HG03432 (cell line): ENCODE results near the gene CLEC14A.

ENCODE experiments used
- ATAC-seq: cut with Tn5 transposase; IDR thresholded peaks from one replicate; pipeline ENCODE4 v1.9.1; 2021; ENCODE audit warnings: mild to moderate bottlenecking, moderate library complexity; ENCODE audit not compliant: unreplicated experiment

Gene CLEC14A

GRCh38 chr14:38255673-38256532, at the start of gene CLEC14A:
Gene CLEC14A (minus strand): TSS chr14:38256093. CDS start chr14:38256022, 71 bp downstream.
- ATAC-seq: peak; percentile 62

- no peak for ATAC-seq
Observed at GRCh38 chr14:38302966-38303365, 47.1 kb upstream of the CLEC14A start.

GRCh38 chr14:38302034-38302433, 46.1 kb upstream of the CLEC14A start:
- no peak for ATAC-seq

GRCh38 chr14:38297681-38298080, 41.8 kb upstream of the CLEC14A start:
- ATAC-seq: no peak

- ATAC-seq: no peak
Observed at GRCh38 chr14:38291681-38292467, 36.0 kb upstream of the CLEC14A start.

GRCh38 chr14:38290601-38291188, 34.8 kb upstream of the CLEC14A start:
- no peak for ATAC-seq

- ATAC-seq: no peak
Observed at GRCh38 chr14:38286452-38286851, 30.6 kb upstream of the CLEC14A start.

GRCh38 chr14:38285962-38286361, 30.1 kb upstream of the CLEC14A start:
- ATAC-seq: no peak

- no peak for ATAC-seq
Observed at GRCh38 chr14:38282936-38283335, 27.0 kb upstream of the CLEC14A start.

GRCh38 chr14:38280081-38280480, 24.2 kb upstream of the CLEC14A start:
- no peak for ATAC-seq

- no peak for ATAC-seq
Observed at GRCh38 chr14:38279572-38279971, 23.7 kb upstream of the CLEC14A start.

GRCh38 chr14:38278035-38278434, 22.1 kb upstream of the CLEC14A start:
- ATAC-seq: no peak

GRCh38 chr14:38262844-38263243, 7.0 kb upstream of the CLEC14A start:
- ATAC-seq: no peak

GRCh38 chr14:38261620-38262019, 5.7 kb upstream of the CLEC14A start:
- no peak for ATAC-seq

GRCh38 chr14:38257507-38257906, 1.6 kb upstream of the CLEC14A start:
- no peak for ATAC-seq

GRCh38 chr14:38256533-38256840, 594 bp upstream of the CLEC14A start:
- no peak for ATAC-seq

GRCh38 chr14:38255408-38255672, 553 bp downstream of the CLEC14A start:
- peak; percentile 45 for ATAC-seq

GRCh38 chr14:38254571-38255407, 1.1 kb downstream of the CLEC14A start:
- ATAC-seq: no peak

- ATAC-seq: no peak
Observed at GRCh38 chr14:38253676-38254075, 2.2 kb downstream of the CLEC14A start.

GRCh38 chr14:38252066-38252710, 3.7 kb downstream of the CLEC14A start:
- ATAC-seq: no peak

GRCh38 chr14:38250331-38250730, 5.6 kb downstream of the CLEC14A start:
- ATAC-seq: no peak
